NCI-H460 (cell line): ENCODE measurements around the gene ZFY. TPM values are rescaled to one million over a fixed set of nuclear protein-coding genes. Genes with fewer than 3 reads are reported as not detected.

Experiments
- DNase-seq: peaks from one replicate; pipeline ENCODE4 v3.0.0-alpha.2; 2016; ENCODE audit warnings: low read depth; ENCODE audit errors: extremely low read depth
- polyA plus RNA-seq: library from polyadenylated mRNA; depleted of rRNA; stranded (reverse); fragments of >200 nt; gene quantifications from 2 replicates; pipeline ENCODE4 v1.2.3, GENCODE V29; 2014; cell fraction: nucleus; rRNA removed
- total RNA-seq: library from RNA; depleted of rRNA; stranded (reverse); fragments of >200 nt; shearing (Covaris generic); gene quantifications from 2 replicates; pipeline ENCODE4 v1.2.3, GENCODE V29; 2014; rRNA removed

Gene ZFY
- 11.5 and 12.9 TPM in 2 replicates for total RNA-seq
- polyA plus RNA-seq: 6.4 and 10.1 TPM in 2 replicates

DNA sequence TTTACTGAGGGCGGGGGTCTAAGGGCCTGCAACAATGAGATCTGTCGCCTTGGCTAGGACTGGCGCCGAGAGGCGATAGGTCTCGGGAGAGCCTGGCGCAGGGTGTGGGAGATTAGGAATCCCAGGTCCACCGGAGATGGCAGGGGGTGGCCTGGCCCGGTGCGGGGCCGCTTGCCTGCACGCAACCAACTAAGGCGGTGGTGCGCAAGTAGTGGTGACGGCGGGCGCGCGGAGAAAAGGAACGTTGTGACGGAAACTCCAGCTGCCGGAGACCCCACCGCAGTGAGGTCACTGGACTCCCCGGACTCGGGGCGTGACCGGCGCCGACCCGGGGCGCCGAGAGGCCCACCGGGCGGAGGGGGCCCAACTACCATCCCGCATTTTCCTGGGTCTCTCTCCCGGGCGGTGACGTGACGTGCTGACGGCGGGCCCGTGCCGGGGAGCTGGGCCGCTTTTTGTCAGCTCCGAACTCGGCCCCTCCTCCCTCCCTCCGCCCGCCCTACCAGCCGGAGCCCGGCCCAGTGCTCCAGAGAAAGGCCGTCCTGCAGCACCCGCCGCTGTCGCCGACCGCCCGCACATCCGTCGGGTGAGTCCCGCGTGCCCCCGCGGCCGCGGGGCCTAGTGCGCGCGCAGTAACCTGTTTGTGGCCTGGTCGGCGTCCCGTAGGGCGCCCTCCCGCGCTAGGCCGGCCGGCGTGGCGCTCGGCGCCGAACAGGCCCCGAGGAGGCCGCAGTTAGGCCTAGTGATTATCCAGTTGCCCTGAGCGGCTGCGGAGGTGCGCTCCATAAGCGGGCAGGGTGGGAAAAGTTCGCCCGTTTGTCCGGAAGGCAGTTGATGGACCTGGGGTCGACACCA, at the start of gene ZFY:
ZFY (plus strand) TSS at position 521 of the 855 bp plus-strand sequence. CDS start 18,556 bp downstream, outside the sequence.
- peak; percentile 32 for DNase-seq

DNA sequence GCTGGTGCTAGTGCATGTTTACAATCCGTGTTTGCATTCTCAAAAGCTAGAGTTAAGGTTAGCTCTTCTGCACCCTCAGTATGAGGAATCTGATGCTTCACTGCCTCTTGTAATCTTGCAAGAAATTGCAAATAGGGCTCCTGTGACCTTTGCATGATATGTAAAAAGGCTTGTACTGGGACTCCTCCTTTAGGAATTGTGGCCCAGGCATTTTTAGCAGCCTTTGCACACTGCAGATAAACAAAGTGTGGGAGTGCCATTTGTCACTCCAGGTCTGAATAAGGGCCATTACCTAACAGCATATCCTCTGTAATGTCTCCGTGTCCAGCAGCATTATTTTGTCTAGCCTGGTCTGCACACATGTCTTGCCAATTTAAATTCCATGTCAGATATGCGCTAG, 49.3 kb upstream of the ZFY start:
- DNase-seq: no peak

- DNase-seq: no peak
Measured at GRCh38 chrY:2887386-2887785, 47.8 kb upstream of the ZFY start.

DNA sequence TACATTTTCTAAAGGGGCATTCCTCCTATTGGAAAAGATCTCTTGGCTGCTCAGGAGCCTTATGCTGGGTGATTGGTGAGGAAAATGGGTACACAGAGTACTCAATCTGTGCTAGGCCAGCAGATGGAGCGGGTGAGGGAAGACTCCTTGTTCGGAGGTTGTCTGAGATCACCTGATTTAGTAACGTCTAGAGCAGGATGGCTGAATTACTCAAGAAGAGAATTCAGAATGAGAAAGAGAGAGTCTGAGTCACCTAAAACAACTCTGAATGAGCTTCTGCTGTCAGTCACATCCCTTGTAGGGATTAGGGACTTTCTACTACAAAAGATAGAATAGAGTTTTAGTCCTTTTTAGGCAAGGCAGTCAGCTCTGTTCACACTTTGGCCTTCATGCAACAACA, 47.2 kb upstream of the ZFY start:
- no peak for DNase-seq

DNA sequence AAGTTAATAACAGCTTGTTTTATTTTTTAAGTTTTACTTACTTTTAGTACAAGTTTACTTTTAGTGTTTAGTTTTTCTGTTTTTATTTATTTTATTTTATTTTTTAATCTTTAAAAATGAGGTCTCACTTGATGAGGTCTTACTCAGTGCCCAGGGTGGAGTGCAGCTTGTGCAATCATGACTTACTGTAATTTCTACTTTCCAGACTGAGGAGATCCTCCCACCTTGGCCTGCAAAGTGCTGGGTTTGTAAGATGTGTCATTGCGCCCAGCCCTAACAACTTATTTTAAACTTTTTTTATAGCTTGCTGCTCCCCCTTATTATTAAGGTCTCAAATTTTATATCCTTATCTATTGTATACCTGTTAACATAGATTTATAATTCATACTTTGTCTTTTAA, 41.7 kb upstream of the ZFY start:
- no peak for DNase-seq

- DNase-seq: no peak
Measured at GRCh38 chrY:2896050-2896449, 39.1 kb upstream of the ZFY start.

- no peak for DNase-seq
Measured at GRCh38 chrY:2907356-2907755, 27.8 kb upstream of the ZFY start.

GRCh38 chrY:2913066-2913815, 21.9 kb upstream of the ZFY start:
- no peak for DNase-seq

DNA sequence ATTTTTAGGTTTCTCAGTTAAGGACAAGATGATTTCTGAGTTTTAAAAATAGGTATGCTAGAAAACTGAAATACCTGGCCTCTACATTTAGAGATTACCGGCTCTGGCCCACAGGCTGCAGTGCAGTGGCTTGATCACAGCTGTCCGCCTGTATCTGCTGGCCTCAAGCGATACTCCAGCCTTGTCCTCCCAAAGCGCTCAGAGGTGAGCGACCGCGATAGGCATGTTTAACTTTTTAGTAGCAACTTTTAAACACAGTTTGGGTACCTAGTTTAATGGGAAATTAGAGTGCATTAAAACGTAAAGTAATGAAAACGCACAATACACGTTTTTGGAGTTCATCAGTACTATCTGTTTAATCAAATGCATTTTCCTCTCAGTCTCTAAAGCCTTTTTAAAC, 1.1 kb upstream of the ZFY start:
- DNase-seq: no peak

GRCh38 chrY:2935716-2936435, 695 bp downstream of the ZFY start:
- peak; percentile 89 for DNase-seq

- DNase-seq: no peak
Measured at GRCh38 chrY:2936436-2936750, 1.2 kb downstream of the ZFY start.

DNA sequence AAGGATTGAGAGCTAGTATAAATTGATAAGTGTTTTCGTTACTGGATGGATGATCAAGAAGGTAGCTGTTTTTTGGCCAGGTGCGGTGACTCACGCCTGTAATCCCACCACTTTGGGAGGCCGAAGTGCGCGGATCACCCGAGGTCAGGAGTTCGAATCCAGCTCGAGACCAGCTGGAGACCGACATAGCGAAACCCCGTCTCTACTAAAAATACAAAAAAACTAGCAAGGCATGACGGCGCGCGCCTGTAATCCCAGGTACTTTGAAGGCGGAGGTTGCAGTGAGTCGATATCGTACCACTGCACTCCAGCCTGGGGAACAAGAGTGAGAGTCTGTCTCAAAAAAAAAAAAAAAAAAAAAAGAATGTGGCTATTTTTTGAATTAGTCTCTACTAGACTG, 2.0 kb downstream of the ZFY start:
- no peak for DNase-seq

DNA sequence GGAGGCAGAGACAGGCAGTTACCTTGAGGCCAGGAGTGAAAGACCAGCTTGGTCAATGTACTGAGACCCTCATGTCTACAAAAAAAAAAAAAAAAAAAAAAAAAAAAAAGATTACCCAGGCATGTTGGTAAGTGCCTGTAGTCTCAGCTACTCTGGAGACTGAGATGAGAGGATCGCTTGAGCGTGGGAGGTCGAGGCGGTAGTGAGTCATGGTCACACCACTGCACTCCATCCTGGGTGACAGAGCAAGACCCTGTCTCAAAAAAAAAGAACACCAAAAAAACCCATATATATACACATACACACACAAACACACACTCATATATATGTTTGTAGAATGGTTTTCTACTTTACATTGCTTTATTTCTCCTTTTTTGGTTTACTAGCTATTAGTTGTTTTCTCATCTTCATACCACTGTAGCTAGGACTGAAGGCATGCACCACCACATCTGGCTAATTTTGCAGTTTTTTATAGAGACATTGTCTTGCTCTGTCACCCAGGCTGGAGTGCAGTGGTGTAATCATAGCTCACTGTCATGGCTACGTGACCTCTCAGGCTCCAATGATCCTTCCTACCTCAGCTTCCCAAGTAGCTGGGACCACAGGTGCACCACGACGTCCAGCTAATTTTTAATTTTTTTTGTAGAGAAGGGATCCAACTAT, 14.5 kb downstream of the ZFY start:
- no peak for DNase-seq

- DNase-seq: no peak
Measured at GRCh38 chrY:2950655-2951054, 15.5 kb downstream of the ZFY start.

DNA sequence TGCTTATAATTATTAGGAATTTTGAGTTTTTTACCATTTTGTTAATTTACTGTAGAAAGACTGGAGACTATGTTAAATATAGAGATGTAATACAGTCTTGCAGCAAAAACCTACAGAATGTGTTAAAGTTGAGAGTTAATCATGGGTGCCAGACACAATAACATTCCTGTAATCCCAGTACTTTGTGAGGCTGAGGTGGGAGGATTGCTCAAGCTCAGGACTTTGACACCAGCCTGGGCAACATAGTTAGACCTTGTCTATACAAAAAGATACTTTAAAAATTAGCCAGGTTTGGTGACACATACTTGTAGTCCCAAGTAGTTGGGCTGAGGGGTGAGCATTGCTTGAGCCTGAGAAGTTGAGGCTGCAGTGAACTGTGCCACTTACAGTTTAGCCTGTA, 17.7 kb downstream of the ZFY start:
- DNase-seq: no peak

- DNase-seq: no peak
Measured at GRCh38 chrY:2954735-2955134, 19.6 kb downstream of the ZFY start.

DNA sequence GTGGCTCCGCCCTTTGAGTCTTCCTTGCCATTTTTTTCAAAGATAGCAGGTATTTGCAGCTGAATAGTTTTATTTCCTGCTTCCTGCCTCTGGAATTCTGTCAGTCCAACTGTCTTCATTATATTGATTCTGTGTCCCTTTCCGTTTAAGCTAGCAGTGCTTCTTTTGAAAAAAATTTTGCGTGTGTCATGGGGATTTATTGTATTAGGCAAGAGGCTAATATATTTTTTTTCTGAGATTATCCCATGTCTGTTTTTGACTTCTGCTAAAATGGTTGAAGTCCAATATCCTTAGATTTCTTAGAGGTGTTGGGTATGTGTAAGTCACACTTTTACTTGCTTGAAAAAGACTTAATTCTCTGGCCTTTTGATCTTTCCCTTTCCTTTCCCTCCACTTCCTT, 20.4 kb downstream of the ZFY start:
- no peak for DNase-seq

DNA sequence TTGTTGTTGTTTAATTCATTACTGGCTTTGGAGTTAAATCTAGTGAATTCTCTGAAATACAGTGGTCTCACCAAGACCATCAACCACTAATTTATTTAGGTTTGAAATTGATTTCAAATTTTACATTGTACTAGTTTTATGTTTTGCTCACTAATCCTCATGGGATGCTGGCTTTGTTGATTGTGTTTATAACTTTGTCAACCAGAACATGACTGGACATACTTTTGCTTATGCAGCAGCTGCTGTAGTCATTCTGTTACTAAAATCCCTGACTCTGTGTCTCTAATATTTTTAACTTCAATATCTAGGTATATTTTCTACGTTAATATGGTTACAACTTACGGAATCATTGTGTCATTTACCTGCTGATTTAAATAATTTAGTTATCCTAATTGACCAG, 26.9 kb downstream of the ZFY start:
- no peak for DNase-seq

GRCh38 chrY:2964814-2965213, 29.6 kb downstream of the ZFY start:
- DNase-seq: no peak

- no peak for DNase-seq
Measured at GRCh38 chrY:2965629-2966028, 30.4 kb downstream of the ZFY start.

DNA sequence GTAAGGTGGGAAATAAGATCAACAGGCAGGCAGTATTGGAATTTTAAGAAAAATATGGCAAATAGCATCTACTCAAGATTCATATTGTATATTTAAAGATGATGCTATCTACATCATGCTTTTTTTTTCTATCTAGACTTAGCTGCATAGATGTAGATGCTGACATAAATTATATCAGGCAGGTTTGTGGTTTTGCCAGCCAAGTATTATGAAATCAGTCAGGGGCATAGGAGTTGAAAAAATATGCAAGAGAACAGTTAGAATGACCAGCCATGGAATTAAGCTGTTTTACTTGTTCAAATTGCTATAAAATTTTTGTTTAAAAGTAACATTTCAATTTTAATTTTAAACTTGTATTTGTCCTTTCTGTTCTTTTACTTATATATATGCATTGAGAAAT, 34.4 kb downstream of the ZFY start:
- no peak for DNase-seq
